HG03457 (cell line): ENCODE results near the gene SLC51A.
"Not testable (repeated sequence)": the region's sequence is repeated elsewhere in the genome, so short reads cannot be mapped to it uniquely, and the experiment has no call there.

Experiments
- ATAC-seq: cut with Tn5 transposase; IDR thresholded peaks from one replicate; pipeline ENCODE4 v1.9.1; 2021; ENCODE audit warnings: moderate number of reproducible peaks; ENCODE audit not compliant: unreplicated experiment

The SLC51A gene

DNA sequence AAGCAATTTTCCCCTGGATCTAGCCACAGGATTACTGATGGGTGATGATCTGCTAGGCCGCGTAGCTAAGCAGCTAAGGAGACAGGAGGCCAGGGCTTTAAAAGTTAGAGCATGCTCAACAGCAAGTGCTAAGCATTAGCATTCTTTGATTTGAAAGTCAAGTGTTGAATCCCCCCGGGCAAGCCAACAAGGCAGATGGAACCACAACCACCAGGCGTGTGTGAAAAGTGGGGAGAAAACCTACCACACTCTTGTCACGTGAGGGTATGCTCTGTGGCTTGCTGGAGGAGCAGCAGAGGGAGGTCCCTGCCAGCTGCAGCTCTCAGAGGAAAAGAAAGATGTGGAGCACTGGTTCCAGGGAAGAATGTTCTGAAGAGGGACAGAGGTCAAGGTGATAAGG, 20.9 kb downstream of the SLC51A start:
- no peak for ATAC-seq

DNA sequence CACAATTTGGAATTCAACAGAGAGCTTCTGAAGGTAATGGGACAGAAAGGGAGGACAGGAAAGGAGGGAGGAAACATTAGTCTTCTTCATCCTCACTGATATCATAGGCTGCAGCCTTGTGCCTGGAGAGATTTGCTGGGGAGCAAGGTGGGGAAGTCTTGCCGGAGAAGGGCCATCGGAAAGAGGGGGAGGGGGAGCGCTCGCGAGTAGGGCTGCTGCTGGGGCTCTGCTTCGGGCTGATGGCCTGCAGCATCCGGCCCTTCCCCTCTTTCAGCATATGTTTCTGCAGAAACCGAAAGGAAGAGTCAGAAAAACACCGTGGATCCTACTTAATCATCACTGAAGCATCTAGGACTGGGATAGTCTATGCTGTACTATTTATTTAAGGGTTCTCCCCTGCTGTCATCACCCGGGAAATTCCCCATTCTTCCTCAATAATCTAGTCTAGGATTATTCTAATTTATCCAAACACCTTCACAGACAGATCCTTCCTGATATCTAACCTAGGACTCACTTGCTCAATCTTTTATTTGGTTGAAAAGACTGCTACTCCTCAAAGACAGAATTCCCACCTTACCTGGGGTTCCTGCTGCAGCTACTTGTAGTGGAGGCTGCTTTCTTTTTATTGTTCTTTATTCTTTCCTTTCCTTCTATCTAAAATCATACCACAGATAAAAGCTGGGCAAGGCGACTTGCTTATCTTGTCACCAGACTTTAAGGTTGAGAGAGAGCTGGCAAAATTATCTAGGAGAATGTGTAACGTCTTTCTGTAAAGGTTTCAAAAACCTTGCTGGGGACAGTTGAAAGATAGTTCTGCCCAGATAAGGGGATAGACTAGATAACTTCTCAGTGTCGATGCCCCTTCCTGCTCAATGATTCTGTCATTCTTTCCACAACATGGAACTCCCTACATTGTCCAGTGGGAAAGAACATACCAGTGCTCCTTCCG, 22.6 kb downstream of the SLC51A start:
- ATAC-seq, result no peak

DNA sequence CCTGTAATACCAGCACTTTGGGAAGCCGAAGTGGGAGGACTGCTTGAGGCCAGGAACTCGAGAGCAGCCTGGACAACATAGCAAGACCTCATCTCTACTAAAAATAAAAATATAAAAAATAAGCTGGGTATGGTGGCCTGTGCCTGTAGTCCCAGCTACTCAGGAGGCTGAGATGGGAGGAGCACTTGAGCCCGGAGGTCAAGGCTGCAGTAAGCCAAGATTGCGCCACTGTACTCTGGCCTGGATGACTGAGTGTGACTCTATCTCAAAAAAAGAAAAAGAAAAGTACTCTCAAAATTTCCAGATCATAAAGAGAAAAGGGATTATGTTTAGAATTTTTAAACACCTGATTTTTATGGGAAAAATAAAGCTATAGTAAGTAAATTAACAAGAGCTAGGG, 24.1 kb downstream of the SLC51A start:
- ATAC-seq, result no peak

DNA sequence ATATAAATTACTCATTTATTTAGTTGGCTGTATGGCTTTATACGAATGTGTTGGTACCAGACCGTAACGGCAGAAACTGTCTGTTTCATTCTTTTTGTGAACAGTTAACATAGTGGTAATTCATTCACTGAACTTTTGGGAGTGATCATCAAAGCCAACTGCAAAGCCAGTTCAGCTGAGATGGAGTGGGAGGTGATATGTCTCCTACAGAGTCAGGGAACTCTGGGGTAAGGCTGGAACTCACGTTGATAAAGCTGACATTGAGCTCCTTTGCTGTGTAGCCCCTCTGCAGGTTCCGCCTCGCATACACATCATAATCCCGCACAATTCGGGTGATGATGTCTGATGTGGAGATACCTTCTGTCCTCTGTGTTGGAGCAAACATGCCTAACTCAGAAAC, 25.4 kb downstream of the SLC51A start:
- no peak for ATAC-seq

DNA sequence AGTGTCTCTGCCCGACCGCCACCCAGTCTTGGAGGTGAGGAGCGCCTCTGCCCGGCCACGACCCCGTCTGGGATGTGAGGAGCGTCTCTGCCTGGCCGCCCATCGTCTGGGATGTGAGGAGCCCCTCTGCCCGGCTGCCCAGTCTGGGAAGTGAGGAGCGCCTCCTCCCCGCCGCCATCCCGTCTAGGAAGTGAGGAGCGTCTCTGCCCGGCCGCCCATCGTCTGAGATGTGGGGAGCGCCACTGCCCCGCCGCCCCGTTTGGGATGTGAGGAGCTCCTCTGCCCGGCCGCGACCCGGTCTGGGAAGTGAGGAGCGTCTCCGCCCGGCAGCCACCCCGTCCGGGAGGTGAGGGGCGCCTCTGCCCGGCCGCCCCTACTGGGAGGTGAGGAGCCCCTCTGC, 27.8 kb downstream of the SLC51A start:
- ATAC-seq, result not testable (repeated sequence)

DNA sequence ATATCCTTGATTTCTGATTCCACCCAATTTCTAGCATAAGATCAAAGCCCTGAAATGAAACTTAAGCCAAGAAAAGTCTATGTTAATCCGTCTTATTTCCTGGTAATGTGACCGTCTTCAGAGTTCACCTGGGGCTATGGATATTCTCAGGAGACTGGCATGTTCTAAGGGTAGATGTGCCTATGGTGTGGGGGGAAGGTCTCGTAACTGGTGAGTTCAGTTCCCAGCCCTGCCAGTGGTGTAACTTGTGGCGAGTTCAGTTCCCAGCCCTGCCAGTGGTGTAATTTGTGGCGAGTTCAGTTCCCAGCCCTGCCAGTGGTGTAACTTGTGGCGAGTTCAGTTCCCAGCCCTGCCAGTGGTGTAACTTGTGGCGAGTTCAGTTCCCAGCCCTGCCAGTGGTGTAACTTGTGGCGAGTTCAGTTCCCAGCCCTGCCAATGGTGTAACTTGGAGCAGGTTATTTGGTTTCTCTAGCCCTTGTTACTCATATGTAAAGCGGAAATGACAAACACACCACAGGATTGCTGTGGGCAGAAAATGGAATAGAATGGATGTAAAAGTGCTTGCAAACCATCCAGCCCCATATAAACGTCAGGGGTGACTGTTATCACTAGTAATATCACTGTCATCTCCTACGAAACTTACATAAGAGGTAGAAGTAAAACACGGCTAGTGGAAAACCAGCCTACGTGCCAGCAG, 30.4 kb downstream of the SLC51A start:
- ATAC-seq, result no peak

DNA sequence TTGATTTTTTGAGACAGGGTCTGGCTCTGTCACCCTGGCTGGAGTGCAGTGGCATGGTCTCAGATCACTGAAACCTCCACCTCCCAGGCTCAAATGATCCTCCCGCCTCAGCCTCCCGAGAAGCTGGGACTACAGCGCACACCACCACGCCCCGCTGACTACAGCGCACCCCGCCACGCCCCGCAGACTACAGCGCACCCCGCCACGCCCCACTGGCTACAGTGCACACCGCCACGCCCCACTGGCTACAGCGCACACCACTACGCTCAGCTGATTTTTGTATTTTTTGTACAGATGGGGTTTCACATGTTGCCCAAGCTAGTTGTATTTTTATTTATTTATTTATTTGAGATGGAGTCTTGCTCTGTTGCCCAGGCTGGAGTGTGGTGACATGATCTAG, 35.6 kb downstream of the SLC51A start:
- no peak for ATAC-seq

DNA sequence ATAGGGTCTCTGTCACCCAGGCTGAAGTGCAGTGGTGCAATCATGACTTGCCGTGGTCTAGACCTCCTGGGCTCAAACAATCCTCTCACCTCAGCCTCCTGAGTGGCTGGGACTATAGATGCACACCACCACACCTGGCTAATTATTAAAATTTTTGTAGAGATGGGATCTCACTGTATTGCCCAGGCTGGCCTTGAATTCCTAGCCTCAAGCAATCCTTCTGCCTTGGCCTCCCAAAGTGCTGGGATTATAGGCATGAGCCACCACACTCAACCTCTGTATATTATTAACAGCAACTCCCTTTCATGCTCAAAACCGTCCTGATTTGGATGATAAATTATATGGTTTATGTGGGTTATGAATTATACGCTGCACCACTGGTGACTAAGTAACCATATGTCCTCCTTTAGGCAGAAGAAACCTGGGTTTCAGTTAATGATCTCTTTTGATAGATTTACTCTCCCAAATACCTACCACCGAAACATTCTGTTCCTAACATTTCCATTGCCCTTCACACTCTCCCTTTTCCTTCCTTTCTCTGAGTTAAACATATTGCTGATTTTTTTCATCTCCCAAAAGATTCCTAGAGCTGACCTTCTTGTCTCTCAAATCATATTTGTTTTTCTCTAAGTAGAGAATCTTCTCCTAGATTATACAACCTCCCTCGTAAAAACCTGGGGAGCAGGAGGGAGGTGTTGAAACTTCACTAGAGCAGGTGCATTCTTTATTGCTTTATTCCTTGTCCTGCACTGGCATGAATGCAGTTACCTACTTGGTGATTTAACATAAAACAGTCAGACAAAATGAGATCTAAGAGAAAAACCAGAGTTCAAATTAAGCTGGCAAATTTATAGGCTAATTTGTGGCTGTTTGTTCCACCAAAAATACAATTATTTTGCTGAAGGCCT, 38.3 kb downstream of the SLC51A start:
- no peak for ATAC-seq

DNA sequence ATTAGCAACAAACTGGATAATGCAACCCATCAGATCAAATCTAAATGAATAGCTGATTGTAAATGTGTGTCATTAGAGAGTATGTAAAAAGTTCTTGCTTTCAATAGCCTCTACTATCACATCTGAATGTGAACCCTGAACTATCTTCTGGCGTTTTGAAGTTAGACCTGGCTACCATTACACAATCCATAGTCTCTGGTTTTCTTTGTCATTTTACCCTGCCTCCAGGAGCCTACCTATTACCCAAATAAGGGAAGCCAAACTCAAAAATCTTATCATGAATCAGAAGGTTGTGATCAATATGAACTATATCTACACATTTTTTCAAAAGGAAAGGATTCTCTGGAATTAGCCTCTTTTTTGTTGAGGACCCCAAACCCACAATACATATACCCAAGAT, 39.4 kb downstream of the SLC51A start:
- no peak for ATAC-seq

DNA sequence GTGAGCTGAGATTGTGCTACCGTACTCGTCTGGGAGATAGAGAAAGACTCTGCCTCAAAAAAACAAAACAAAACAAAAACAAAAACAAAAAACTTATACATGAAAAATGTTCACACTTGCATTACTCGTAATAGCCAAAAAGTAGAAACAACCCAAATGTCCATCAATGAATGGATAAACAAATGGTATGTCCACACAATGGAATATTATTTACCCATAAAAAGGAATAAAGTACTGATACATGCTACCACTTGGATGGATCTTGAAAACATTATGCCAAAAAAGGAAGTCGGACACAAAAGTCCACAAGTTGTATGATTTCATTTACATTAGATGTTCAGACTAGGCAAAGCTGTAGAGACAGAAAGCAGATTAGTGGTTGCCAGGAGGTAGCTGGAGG, 44.5 kb downstream of the SLC51A start:
- no peak for ATAC-seq

DNA sequence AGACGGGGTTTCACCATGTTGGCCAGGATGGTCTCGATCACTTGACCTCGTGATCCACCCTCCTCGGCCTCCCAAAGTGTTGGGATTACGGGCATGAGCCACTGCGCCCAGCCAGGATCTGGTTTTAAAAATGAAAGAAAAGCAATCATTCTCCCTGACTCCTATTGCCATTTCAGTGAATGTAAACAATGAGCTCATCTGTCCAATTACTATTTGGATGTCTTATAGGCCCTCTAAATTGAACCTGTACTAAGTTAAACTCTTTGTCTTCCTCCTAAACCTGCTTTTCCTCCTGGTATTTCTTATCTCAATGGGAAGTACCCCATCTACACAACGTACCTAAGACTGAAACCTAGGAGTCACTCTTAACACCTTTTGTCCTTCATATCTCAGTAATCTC, 47.5 kb downstream of the SLC51A start:
- no peak for ATAC-seq

DNA sequence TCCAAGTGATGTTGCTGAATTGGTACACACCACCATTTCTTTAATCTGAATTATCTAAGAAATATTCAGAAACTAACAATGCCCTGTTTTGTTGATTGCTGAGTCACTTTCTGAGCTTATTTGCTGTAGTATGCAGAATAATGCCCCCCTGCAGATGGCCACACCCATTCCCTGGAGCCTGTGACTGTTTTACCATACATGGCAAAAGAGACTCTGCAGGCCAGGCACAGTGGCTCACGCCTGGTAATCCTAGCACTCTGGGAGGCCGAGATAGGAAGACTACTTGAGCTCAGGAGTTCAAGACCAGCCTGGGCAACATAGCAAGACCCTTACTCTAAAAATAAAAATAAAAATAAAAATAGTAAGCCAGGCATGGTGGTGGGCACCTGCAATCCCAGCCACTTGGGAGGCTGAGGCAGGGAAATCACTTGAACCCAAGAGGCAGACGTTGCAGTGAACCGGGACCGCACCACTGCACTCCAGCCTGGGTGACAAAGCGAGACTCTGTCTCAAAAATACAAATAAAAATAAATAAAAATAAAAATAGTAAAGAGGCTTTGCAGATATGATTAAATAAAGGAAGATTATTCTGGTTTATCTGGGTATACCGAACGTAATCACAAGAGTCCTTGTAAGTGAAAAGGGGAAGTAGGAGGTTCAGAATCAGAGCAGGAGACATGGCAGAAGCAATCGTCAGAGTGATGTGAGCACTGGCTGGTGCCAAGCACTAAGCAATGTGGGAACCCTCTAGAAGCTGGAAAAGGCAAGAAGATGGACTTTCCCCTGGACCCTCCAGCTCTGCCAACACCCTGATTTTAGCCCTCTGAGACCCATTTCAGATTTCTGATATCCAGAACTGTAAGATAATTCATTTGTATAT, 52.2 kb downstream of the SLC51A start:
- ATAC-seq, result no peak

DNA sequence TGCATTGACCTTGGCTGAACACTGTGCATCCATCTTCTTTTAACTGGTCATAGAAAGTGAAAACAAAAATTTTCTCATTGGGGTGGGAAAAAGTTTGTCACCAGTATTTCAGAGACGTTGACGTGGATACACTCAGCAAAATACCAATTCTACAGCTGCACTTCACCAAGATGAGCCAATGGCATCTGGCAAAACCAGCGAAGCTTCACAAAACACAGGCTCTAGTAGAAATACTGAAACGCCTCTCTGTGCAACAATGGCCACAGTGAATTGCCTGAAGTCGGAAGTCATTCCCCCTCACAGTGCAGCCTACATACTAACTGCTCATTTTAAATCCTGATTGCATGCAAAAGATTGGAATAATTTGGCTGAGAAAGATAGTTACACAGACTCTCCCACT, 54.2 kb downstream of the SLC51A start:
- no peak for ATAC-seq

DNA sequence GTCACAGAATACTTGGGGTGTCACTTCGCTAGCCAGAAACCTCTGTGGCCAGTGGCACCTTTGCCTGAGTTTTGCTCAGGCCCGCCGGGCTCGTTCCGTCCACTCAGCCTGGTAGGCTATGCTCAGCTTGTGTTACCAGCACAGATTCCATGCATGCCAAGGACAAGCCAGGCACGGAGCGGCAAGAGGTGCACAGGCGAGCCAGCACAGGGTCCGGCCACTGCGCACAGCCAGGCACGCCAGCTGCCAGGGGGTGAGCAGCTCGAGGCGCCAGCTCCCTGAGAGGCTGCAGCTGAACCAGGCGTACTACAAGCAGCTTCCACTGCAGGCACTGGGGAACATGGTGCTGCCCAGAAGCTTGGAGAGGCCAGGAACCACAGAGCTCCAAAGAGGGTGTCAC, 56.5 kb downstream of the SLC51A start:
- ATAC-seq, result no peak

DNA sequence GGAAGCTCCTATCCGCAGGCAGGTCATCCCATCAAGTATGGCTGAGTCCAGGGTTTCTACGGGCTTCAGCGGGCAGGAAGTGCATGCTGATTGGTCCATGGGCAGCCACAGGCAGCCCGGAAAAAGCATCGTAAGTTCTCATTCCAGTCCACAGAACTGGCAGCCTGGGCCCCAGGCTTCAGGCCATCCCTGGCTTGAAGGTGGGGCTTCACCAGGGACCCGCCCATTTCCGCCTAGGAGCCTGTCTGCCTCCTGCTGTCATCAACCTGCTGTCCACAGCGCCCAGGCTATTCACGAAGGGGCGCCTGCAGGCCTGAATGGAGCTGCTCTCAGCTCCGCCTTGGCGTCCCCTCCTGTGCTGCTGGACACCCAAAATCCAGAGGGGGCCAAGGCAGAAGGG, 57.3 kb downstream of the SLC51A start:
- ATAC-seq, result no peak

DNA sequence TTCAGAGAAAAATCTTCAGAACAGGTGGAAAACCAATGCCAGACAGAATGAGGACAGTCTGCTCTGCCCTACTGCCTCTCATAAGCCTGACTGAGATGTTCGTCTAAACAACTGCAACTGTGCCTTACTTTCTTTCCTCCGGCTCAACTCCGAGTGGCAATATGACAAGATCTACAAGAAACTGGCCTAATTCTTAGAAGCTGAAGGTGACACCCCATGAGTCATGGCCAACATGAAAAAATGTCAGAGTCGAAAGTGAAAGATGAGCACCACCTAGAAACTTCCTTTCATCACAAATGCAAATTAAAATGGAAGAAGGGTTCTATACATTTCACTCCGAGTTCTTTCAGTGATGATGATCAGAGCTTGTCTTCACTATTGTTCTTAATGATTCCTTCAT, 58.3 kb downstream of the SLC51A start:
- peak; percentile 88 for ATAC-seq

DNA sequence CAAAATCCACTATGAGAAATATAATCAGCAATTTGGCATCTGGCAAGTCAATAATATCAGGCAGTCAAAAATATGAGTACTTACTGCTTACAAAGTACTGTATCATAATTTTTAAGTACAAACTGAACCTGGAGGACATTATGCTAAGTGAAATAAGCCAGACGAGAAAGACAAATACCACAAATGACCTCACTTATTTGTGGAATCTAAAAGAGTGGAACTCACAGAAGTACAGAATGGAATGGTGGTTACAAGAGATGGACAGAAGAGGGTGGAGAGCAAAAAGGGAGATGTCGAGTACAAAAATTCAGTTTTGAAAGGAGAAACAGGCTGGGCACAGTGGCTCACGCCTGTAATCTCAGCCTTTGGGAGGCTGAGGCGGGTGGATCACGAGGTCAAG, 58.8 kb downstream of the SLC51A start:
- ATAC-seq, result no peak

DNA sequence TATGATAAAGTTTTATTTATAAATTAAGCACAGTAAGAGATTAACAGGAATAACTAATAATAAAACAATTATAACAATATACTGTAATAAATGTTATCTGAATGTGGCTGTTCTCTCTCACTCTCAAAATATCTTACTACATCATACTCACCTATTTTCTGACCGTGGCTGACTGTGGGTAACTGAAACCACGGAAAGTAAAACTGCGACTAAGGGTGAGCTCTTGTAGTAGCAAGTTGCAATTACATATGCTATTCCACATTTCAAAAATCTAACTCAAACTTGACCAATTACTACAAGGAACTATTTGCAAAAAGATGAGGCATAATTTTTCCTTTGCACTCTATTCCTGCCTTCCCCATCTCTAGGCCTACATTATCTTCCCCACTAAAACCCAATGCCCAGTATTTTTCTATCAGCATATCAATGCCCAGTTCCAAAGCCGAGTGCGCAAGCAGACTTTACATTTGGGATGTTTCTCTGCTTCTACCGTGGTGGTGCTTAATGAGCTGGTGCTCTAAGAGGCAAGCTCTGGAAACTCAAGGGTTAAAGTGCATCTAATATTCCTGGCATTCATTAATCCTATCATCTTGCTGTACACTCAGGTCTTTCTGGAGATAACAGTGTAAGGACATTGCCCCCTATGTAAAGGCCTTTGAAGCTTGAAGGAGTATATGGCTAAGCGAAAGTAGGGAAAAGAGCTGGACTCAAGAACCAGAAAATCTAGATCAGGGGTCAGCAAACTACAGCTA, 64.5 kb downstream of the SLC51A start:
- ATAC-seq, result no peak

DNA sequence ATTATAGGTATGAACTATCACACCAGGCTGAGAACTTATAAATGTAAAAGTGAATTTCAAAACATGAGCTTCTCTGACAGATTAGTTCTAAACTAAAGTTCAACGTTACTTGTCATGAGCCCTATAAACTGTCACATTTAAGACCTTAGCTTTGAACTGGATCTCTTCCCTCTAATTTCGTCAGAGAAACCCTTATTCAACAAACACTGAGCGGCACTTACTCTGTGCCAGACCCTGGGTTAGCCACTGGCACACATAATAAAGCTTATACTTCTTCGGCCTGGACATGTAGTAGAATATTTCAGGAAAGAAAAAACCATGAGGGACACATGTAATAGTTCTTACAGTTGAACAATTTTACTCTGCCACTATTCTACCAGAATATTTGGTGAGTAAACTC, 65.6 kb downstream of the SLC51A start:
- ATAC-seq, result no peak
